Measurements from ENCODE around the gene PGAP6. TPM values are rescaled to one million over a fixed set of nuclear protein-coding genes. Genes with fewer than 3 reads are reported as not detected.
"Not testable (repeated sequence)": the region's sequence is repeated elsewhere in the genome, so short reads cannot be mapped to it uniquely, and the experiment has no call there.

PGAP6 gene, protein sequence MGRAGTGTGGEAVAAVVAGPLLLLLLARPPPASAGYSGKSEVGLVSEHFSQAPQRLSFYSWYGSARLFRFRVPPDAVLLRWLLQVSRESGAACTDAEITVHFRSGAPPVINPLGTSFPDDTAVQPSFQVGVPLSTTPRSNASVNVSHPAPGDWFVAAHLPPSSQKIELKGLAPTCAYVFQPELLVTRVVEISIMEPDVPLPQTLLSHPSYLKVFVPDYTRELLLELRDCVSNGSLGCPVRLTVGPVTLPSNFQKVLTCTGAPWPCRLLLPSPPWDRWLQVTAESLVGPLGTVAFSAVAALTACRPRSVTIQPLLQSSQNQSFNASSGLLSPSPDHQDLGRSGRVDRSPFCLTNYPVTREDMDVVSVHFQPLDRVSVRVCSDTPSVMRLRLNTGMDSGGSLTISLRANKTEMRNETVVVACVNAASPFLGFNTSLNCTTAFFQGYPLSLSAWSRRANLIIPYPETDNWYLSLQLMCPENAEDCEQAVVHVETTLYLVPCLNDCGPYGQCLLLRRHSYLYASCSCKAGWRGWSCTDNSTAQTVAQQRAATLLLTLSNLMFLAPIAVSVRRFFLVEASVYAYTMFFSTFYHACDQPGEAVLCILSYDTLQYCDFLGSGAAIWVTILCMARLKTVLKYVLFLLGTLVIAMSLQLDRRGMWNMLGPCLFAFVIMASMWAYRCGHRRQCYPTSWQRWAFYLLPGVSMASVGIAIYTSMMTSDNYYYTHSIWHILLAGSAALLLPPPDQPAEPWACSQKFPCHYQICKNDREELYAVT
- 10 to 100 TPM in 11 of 12 donors, not detected in 1; 18.0 to 38.6 (median 23.1) TPM for polyA plus RNA-seq (ENCODE audit: insufficient read length in 12 of 12)
- long read RNA-seq, donor 1, transcript TMEM8A-204 (13 exons, 3,691 nt) = major isoform, 6 of 549 reads
- long read RNA-seq, donor 1, partial matches to known transcripts = 511 of 549 reads
- long read RNA-seq, donor 1, other reads (novel, unspliced or antisense) = 32 of 549 reads
- long read RNA-seq, donor 2, partial matches to known transcripts = 0 of 2 reads
- long read RNA-seq, donor 2, other reads (novel, unspliced or antisense) = 0 of 2 reads
- long read RNA-seq, donor 3, partial matches to known transcripts = 0 of 4 reads
- long read RNA-seq, donor 3, other reads (novel, unspliced or antisense) = 0 of 4 reads
- long read RNA-seq, donor 4, partial matches to known transcripts = 0 of 2 reads
- long read RNA-seq, donor 4, other reads (novel, unspliced or antisense) = 0 of 2 reads
- long read RNA-seq, donor 5, partial matches to known transcripts = 47 of 50 reads
- long read RNA-seq, donor 5, other reads (novel, unspliced or antisense) = 0 of 50 reads
- long read RNA-seq, donor 6, partial matches to known transcripts = 0 of 1 reads
- long read RNA-seq, donor 6, other reads (novel, unspliced or antisense) = 0 of 1 reads
- long read RNA-seq, donor 7 = 0 reads
- long read RNA-seq, donor 8, partial matches to known transcripts = 0 of 4 reads
- long read RNA-seq, donor 8, other reads (novel, unspliced or antisense) = 0 of 4 reads
- long read RNA-seq, donor 9 = 0 reads
- long read RNA-seq, donor 10, partial matches to known transcripts = 0 of 4 reads
- long read RNA-seq, donor 10, other reads (novel, unspliced or antisense) = 0 of 4 reads
- long read RNA-seq, donor 11, partial matches to known transcripts = 22 of 24 reads
- long read RNA-seq, donor 11, other reads (novel, unspliced or antisense) = 0 of 24 reads

DNA sequence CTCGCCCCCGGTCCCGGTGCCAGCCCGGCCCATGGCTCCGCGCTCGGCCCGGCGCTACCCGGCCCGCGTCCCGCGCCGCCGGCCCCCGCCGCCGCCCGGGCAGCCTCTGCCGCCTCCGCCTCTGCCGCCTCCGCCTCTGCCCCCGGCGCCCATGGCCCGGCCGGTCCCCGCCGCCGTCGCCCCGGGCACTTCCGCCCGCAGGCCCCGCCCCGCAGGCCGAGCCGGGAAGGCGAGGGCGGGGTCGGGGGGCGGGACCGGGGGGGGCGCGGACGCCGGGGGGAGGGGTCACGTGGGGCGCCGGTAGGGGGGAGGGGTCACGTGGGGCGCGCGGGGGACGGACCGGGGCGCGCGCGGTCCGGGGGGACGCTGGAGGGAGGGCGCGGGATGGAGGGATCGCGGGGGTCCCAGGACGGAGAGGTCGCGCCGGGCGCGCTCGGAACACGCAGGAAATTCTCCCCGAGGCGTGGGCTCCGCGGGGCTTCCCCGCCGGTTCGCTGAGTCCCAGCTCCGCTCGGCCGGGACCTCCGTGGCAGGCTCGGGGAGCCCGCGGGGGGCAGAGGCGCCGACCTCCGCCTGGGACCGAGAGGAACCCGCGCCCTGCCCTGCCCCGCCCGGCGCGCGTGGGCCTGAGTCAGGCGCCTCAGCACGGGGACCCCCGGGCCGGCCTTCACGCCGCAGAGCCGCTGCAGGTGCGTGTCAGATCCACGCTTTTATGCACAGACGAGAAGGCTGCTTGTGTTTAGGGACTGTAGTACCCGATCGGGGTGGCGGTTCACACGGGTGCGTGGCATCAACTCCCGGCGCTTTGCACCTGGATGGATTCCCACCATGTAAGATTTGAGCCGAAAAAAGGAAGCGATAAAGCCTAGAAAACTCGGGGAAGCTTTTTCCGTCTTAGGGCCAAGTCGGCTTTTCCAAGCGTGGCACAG, at the start of gene PGAP6:
PGAP6 (minus strand) TSS at position 190 of the 929 bp plus-strand sequence; CDS start at position 33, 157 bp downstream.
- no peak for DNase-seq

DNA sequence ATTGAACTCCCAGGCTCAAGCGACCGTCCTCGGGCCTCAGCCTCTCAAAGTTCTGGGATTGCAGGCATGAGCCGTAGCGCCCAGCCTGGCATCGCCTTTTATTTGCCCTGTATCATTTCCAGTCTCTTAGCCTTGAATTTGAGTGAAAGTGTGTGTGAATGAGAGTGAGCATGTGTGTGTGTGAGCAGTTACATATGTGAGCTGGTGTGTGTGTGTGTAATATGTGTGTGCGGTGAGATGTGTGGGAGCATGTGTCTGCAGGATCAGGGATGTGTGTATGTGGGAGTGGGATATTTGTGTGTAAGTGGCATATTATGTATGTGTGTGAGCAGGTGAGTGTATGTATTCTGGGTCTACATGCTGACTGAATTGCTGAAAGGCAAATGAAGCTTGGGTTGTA, 49.1 kb upstream of the PGAP6 start:
- DNase-seq = no peak

DNA sequence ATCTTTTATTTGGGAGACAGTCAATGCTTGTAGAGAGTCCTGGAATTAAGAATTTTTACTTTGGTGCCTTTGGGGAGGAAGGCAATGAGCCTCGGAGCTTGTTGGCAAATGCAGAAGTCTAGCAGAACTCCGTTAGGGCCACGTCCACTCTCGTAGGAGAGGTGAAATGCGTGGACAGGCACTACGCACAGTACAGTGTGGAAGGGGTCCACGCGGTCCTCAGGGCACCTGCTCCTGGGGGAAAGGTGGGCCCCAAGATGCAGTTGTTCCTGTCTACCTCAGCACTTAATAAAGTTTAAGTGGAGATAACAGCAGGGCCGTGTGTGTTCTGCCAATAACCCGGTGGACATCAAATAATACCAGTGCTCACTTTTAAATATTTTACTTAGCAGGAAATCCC, 45.5 kb upstream of the PGAP6 start:
- no peak for DNase-seq

DNA sequence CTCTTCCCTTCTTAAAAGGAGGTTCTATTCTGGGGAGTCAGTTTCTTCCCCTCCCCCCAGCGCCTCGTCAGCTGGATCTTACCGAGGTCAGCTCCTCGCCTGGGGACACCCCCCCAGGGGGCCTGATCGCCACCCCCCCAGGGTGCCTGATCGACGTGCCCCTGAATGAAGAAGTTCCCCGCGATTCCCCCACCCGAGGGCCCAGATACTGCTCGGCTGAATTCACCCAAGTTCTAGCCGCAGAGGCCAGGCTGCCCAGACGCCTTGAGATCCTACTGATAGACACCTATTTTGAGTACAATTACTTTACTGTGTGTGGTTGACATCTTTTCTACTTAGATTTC, 45.1 kb upstream of the PGAP6 start:
- no peak for DNase-seq

DNA sequence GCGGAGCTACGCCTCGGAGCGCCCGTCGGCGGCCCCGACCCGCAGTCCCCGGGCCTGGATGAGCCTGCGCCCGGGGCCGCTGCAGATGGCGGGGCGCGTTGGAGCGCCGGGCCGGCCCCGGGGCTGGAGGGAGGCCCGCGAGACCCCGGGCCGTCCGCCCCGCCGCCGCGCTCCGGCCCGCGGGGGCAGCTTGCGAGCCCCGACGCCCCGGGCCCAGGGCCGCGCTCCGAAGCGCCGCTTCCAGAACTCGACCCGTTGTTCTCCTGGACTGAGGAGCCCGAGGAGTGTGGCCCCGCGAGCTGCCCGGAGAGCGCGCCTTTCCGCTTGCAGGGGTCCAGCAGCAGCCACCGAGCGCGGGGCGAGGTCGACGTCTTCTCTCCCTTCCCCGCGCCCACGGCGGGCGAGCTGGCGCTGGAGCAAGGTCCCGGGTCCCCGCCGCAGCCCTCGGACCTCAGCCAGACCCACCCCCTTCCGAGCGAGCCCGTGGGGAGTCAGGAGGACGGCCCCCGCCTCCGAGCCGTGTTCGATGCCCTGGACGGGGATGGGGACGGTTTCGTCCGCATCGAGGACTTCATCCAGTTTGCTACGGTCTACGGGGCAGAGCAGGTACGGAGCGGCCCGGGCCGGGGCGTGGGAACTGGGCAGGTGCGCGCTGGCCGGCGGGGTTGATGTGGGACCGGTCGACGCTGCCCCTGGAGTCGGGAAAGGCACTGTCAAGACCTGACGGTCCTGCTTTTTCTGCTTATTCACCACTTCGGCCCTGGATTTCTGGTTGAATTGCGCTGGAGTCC, 44.5 kb upstream of the PGAP6 start:
- DNase-seq = no peak

DNA sequence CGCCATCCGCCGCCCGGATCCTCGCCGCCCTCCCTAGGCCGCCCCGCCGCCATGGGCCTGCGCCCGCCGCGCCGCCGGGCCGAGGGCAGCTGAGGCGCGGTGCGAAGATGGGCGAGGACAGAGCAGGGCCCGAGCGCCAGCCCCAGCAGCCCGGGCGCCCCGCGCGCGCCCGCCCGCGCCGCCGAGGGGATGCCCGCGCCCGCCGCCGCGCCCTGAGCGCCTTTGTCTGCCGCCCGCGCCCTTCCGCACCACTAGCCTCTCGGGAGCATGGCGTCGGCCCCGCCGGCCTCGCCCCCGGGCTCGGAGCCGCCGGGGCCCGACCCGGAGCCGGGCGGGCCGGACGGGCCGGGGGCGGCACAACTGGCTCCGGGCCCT, 43.9 kb upstream of the PGAP6 start:
- DNase-seq = no peak

DNA sequence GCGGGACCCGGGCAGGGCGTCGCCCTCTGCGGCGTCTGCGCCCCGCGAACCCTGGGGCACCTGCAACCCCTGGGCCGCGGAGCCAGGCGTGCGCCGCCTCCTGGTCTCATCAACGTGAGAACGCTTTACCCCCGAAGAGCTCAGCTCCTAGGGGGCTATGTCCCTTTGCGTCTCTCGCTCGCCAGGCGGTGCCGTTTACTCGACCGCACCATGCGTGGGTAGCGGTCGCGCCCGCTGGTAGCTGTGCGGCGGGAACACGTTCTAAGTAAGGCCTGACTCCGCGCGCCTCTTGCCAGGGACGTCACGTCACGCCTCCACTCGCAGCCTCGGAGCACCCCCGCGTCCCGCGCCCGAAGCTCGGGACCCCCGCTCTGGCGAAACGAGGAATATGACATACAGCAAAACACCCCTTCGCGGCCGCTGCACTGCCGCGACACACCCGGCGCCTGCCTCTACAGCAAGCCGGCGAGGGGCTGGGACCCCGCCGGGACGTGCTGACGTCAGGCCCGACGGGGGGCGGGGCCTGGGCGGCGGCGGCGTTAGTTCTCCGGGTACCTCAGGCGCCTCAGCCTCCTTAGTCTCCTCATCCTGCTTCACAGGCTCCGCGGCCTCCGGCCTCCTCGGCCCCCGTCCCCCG, 43.4 kb upstream of the PGAP6 start, which contains the start of gene RAB11FIP3:
RAB11FIP3 (plus strand) TSS at position 568 of the 637 bp plus-strand sequence. CDS start 358 bp downstream, outside the sequence.
- DNase-seq = peak; percentile 80

DNA sequence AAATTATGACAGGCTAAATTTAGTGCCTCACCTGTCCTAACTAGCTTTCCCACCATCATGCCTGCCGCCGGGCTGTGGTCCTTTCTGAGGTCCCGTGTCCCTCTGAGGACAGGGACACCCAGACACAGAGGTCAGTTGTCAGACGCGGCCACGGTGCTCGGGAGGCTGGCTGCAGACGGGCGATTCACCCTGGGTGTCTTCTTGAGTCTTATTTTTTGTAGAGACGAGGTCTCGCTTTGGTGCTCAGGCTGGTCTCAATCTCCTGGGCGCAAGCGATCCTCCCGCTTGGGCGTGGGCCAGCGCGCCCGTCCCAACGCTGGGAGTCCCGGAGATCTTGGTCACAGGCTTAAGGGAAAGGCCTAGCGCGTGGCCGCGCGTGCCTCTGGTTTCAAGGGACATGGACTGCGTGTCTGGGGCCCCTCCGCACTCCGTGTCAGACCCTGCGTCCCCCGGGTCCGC, 42.9 kb upstream of the PGAP6 start:
- no peak for DNase-seq

DNA sequence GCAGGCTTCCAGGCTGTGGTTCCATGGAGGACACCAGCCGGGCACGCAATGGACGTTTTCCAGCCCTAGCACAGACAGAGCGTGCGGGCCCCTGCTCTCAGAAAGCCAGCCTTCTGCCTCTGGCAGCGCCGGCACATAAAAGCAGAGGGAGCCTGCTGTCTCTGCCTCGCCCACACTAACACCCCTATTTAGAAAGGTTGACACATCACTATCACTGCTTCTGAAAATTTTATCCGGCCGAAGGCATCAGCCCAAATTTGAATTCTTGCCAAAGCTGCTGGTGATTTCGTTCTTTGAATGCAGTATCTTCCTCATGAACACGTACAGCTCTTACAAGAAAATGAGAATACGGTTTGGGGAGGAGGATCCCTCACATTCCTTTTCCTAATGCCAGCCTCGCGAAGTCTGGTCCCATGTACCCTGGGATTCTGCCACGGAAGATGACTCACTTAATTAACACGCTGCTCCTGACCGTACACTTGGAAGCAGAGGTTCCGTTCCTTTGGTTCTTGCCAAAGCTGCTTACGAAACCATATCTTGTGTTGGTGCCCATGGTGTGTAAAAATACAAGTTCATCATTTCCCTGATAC, 42.4 kb upstream of the PGAP6 start:
- no peak for DNase-seq

DNA sequence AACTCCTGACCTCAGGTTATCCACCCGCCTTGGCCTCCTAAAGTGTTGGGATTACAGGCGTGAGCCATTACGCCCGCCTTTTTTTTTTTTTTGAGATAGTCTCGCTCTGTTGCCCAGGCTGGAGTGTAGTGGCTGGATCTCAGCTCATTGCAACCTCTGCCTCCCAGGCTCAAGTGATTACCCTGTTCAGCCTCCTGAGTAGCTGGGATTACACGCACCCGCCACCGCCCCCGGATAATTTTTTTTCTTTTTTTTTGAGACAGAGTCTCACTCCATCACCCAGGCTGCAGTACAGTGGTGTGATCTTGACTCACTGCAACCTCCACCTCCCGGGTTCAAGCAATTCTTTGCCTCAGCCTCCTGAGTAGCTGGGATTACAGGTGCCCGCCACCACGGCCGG, 40.4 kb upstream of the PGAP6 start:
- not testable (repeated sequence) for DNase-seq

DNA sequence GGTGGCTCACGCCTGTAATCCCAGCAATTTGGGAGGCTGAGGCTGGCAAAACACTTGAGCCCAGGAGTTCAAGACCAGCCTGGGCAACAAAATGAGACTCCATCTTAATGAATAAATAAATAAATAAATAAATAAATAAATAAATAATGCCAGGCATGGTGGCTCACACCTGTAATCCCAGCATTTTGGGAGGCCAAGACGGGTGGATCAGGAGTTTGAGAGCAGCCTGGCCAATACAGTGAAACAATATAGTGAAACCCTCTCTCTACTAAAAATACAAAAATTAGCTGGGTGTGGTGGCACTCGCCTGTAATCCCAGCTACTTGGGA, 33.4 kb upstream of the PGAP6 start:
- DNase-seq = not testable (repeated sequence)

DNA sequence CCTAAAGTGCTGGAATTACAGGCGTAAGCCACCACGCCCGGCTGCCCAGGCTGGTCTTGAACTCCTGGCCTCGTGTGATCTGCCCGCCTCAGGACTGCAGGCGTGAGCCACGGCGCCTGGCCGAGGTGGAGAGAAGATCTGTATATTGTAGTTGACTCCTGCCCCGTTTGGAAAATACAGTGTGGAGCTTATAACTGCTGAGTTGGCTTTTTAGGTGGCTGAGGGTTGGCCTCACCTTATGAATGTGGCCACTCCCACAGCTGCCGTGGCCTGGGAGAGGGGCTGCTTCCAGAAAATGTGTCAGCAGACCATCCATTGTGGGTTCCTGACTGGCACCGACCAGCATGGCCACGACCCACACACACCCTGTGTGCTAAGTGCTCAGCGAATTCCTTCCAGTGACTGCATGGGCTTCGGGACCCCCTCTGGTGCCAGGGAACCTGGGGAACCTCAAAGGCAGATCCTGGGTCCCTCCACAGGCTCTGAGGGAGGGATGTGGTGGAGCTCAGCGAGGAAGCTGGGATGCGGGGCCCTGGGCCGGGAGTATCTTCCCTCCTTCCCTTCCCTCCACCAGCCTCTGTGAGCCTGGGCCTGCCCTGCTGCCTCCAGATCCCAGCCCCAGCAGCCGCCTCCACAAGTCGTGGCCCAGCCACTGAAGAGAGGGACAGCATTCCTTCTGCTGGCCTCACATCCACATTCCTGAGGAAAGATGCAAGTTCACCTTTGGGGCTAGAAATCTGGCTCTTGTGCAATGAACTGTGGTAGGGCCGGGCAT, 32.8 kb upstream of the PGAP6 start:
- DNase-seq = no peak

DNA sequence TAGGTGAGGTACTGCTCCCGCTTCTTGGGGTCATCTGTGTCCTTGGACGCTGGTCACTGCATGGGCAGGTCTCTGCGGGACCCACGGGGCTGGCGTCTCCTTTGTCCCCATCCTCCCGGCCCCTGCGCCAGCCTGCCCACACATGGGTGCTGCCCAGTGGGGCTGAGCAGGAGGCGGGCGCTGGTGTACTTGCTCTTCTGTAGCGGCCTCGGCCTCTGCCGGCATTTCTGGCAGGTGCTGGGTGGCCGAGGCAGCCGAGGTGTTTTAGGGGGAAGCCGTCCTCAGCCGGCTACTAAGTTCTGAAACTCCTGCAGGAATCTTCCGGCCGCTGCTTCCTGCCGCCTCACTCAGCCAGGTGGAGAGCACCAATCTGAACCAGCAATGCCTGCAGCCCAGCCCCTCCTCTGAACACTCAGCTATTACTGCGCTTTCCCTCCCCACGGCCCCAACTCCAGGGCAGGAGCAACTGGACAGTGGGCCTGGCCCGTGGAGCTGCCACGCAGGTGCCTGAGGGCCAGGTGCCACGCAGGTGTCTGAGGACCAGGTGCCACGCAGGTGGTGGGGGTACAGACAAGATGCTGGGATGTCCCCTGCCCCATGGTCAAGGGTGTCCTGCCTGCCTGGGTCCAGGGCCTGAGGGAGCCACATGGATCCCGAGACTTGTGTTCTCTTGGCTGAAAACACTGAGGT, 29.9 kb upstream of the PGAP6 start:
- DNase-seq = no peak

DNA sequence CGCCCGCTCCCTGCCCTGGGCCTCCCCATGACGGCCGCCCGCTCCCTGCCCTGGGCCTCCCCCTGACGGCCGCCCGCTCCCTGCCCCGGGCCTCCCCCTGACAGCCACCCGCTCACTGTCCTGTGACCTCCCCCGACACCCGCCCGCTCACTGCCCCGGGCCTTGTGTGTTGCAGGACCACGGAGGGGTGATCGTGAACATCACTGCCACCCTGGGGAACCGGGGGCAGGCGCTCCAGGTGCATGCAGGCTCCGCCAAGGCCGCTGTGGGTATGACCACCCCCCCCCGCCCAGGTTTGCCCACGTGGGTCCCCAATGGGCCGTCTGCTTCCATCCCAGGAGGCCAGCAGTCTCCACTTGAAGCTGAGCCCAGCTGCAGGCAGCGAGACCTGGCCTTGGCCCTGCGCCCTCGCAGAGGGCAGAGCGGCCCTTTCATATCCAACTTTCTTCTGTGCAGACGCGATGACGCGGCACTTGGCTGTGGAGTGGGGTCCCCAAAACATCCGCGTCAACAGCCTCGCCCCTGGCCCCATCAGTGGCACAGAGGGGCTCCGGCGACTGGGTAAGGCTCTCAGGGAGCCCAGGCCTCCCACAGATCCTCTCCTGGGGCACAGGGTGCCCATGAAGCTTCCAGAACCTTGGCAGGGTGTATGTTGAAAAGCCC, 28.9 kb upstream of the PGAP6 start:
- DNase-seq = no peak

DNA sequence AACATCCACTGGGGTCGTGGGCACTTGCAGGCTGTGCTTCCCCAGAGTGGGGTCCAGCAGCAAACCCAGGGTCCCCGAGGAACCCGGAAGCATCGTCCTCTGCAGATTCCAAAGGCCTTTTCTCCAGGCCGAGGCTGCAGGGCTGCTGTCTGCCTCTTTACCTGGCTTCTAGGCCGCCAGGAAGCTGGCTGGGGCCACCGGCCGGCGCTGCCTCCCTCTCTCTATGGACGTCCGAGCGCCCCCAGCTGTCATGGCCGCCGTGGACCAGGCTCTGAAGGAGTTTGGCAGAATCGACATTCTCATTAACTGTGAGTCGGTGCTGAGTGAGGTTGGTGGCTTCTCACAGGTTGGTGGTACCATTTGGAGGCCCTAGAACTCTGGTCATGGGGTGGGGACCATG, 25.5 kb upstream of the PGAP6 start:
- DNase-seq = no peak
